D341Med (cell line): ENCODE measurements around the gene RTP3.
"Not testable (repeated sequence)": the region's sequence is repeated elsewhere in the genome, so short reads cannot be mapped to it uniquely, and the experiment has no call there.

Experiments
- DNase-seq: peaks from one replicate; pipeline ENCODE4 v3.0.0; 2012; ENCODE audit warnings: low spot score

The RTP3 gene

DNA sequence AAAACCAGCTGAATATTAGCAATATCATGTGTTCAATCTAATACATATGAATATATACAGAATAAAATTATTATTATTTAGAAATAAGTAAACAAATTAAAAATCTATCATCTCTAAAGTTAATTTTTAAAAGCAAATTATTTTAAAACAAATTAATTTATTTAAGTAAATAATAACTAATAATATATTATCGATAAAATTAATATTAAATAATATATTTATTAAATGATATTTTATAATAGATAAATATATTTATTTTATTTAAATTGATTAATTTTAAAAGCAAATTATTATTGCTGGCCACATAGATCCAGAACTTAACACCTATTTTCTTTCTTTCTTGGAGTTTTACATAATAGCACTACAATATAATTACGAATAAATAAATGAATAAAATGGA, 22.2 kb downstream of the RTP3 start:
- no peak for DNase-seq

DNA sequence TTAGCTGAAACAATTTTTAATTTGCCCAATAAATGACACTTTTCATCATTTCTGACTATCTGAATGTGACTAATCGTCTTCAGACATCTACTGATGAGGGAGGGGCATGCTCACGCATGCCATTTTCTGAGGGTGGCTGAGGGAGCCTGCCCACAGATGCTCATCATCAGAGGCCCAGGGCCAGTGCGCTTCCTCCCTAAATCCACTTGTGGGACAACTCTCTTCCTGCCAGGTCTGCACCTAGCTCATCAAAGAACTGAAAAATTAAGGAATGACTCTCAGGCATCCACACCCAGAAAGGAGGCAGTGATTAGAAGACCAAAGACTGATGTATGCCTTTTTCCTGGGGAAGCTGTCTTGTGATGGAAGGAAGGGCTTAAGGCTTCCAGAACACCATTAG, 22.8 kb downstream of the RTP3 start:
- DNase-seq: no peak

DNA sequence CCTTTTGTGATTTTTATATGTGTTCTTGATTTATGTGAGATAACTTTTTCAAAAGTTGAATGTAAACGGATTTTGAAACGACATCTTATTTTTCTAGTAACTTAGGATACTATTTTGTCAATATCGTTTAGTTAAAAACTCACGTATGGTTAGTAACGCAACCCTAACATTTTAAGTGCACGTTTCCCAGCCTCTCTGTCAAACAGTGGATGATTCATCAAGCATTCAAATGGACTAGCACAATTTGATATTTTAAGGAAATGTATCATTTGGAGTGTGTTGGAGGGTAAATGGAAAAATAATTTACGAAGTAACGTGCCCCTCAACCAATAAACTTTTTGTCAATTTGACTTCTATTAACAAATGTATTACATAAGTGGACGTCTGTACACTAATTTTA, 23.3 kb downstream of the RTP3 start:
- DNase-seq: no peak

DNA sequence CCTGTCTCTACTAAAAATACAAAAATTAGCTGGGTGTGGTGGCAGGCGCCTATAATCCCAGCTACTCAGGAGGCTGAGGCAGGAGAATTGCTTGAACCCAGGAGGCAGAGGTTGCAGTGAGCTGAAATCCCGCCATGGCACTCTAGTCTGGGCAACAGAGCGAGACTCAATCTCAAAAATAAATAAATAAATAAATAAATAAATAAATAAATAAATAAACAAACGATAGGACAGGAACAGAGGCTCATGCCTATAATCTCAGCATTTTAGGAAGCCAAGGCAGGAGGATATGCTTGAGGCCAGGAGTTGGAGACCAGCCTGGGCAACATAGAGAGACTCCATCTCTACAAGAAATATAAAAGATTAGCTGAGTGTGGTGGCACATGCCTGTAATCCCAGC, 24.4 kb downstream of the RTP3 start:
- DNase-seq: not testable (repeated sequence)

DNA sequence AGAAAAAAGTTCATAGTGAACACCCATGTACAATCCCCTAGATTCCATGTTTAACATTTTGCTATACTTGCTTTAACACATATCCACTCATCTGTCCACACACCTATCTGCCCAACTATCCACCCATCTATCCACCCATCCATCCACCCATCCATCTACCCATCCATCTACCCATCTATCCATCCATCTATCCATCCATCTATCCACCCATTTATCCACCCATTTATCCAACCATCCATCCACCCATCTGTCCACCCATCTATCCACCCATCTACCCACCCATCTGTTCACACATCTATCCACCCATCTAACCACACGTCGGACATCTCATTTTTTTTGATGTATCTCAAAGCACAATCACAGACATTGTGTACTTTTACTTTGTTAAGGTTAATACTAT, 25.8 kb downstream of the RTP3 start:
- DNase-seq: no peak

DNA sequence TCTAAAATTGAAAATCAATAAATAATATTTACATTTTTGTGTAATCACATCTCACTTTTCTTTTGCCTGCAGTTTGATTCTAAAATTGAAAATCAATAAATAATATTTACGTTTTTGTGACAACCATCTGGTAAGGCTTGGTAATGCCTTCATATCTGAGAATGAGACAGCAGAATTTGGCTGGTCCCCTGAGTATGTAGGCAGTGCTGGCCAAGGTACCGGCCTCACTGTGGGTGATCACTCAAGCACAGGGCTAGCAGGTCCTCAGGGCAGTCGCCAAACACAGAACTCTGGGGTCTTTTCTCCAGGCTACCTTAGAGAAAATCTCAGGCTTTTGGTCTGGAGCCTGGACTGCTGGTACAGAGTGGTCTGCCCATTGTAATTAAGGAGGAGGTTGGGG, 26.2 kb downstream of the RTP3 start:
- DNase-seq: no peak

DNA sequence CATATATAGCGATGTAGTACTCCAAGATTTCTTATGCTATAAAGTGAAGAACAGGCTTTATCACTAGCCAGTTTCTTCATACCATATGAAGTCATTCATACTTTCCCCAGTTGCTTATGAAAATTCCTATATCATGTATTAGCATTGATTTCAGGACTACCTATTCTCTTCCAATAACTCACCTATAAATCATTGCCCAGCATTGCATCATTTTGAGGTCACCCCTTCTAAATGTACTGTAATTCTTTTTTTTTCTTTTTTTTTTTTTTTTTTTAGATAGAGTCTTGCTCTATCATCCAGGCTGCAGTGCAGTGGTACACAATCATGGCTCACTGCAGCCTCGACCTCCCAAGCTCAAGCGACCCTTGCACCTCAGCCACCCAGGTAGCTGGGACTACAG, 27.1 kb downstream of the RTP3 start:
- DNase-seq: no peak

DNA sequence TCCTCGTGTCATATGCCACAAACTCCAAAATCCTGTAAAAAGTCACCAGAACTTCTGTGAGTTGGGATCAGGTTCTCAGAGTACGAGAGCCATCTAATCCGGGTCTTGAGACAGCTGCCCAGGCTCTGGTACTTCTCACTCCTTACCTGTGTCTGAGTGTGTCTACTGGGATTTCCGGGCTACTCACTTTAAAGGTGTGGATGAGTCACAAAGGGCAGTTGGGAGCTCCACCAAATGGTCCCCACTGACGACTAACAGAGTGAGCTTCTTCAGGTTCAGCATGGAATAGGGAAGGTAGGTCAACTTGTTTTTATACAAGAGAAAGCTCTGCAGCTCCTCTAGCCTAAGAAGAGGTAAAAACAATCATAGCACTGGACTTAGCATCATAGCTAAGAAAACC, 29.5 kb downstream of the RTP3 start:
- DNase-seq: no peak

DNA sequence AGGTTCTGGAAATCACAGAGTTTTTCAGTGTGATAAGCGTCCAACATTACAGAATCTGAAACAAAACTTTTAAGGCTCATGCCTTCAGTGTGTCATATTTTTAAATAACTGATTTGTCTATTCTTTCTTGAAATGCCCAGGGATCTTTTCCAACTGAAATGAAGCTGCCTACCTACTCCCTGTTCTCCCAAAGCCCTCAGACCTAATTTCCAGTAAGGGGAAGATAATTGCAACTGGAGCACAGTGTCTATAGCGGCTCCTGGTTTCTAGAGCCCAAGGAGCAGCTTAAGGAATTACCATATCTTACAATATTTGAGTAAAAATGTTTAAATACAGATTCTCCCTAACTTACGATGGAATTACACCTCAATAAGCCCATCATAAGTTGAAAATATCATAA, 35.3 kb downstream of the RTP3 start:
- no peak for DNase-seq

DNA sequence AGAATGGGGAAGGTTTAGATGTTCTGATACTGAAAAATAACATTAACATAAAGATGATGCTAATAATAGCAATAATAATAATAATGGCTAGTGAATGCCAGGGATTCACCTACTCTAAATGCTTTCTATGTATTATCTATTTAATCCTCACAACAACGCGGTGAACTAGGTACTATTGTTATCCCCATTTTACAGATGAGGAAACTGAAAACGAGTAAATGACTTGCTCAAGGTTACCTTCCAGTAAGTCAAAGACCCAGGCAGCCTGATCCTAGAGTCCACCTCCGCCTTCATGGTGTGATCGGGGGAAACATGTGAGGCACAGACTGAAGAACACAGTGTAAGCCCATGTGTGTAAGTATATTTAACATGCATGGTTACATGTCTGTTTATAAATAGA, 38.0 kb downstream of the RTP3 start:
- no peak for DNase-seq

DNA sequence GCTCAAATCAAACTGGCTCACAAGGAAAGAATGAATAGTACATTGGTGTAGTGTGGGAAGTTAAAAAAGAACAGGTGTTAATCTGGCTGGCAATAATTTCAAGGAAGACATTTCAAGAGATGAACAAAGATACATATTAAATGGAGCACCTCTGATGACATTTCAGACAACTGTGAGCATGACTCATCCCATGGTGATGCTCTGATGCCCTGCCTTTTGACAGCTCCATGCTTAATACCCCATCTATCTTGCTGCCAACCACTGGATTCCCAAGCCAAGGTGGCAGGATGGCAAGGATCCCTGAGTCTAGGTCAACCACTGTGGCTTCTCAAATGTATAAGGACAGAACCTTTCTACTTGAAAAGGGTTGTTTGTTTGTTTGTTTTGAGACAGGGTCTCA, 39.0 kb downstream of the RTP3 start:
- DNase-seq: no peak

DNA sequence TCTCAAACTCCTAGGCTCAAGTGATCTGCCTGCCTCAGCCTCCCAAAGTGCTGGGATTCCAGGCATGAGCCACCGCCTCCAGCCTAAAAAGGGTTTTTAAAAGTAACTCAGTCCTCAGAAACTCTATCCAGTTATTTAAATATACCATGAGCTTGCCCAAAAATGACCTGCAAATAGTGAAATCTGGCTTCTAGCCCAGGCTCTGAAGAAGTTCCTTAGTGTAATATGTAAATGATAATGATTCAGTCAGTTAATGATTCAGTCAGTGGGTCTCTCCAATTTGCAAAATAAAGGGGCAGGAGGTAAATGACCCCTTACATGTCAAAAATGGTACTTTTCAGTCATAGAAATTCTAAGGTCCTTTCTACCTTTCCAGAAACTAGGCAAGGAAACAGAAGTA, 39.5 kb downstream of the RTP3 start:
- DNase-seq: no peak

DNA sequence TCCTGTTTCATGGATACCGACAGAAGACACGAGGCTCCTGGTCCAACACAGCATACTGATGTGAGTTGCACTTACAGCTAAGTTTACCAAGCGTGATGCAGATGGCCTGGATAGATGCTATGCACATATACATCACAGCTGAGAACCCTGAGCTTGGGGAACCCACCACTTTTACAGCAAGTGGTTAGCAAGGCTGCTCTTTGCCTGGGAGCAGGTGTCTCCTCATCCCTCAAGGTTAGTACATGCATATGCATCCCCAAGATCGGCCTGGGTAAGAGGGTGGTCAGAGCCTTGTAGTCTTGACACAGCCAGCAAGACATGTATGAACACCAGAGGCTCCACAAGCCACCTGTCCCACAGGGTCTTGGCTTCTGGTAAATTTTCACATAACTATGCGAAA, 40.0 kb downstream of the RTP3 start:
- DNase-seq: no peak

DNA sequence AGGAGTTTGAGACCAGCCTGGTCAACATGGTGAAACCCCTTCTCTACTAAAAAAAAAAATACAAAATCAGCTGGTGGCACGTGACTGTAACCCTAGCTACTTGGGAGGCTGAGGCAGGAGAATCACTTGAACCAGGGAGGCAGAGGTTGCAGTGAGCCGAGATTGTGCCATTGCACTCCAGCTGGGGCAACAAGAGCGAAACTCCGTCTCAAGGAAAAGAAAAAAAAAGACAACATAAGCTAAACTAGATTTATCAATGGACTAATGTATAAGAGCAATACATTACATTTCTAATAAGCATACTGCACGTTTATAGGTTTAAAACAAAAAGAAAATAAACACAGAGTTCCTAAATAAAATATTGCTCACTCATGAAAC, 40.6 kb downstream of the RTP3 start:
- not testable (repeated sequence) for DNase-seq

DNA sequence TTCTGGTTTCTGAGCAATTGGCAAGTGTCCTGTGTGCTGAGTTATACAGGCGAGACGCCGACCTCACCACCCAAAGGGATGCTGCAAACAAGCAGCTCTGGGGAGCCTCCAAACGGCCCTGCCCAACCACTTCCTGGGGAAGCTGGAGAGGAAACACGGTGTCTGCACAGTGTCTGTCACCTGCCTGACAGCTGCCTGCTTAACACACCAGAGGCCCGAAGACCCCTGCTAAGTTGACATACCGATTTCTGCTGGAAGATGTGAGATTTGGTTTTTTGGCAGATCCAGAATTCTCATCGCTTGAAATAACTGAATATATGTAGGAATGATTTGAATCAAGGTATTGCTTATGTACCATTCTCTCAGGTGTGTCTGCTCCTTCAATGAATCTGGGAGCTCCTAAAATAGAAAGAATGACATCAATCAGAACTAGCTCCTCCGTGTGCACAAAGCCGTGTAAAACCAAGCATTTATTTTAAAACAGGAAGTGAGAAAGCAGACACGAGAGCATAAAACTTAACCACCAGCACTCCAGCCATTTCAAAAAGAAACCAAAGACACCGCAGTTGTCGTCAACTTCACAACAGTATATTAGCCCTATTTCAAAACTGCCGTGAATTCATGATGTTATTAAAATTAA, 41.1 kb downstream of the RTP3 start:
- no peak for DNase-seq

DNA sequence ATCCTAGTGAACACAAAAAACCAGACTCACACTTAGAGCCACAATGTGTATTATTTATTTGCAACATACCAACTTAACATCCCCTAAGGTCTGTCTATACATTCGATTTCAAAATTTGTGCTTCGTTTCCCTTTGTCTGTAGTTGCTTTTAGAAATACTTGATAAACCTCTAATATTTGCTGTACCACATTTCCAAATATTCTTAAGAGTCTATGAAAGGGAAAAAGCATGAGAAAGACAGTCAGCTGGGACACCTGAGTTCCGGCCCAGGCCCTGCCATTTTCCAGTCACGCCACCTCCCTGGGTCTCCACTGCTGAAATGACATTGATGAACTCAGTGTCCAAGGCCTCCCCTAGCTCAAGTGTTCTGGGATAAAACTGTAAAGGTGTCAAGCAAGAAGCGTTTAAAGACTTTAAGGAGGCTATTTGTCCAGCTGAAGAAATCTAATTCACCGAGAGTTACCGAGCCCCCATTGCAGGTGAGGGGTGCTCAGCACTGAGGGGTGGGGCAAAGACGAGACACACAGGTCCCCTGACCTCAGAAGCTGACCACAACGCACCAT, 41.7 kb downstream of the RTP3 start:
- DNase-seq: no peak

DNA sequence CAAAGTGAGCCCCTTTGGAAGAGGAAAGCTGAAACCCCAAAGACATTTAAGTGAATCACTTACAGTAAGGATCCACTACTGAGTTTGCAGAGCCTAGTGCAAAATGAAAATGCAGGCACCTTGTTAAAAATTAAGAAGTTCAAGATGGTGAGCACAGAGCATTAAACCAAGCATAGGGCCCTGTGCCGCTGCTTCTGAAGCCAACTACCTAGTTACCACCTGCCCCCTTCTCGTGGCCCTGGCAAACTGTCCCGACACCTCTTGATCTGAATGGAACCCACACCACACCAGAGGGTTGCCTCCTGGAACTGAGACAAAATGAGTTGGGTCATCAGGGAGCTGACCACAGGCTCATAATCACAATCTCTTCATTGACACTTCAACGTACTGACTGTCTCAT, 42.8 kb downstream of the RTP3 start:
- DNase-seq: no peak

DNA sequence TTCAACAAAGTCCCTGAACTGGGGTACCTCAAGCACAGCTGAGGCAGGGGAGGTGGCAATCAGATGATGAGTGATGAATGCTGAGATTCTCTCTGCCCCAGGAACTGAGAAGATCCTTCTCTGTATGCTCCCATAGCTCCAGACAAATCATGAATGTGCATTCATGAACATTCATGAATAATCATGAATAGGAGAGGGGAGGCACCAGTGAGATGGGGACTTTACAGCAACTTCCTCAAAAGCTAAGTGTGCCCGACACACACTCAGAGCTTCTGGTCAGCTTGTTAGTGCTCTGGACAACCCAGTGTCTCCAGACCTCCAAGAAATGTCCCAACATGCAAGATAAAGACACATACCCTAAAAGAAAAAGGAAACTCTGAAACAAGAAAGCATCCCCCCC, 44.1 kb downstream of the RTP3 start:
- DNase-seq: no peak

DNA sequence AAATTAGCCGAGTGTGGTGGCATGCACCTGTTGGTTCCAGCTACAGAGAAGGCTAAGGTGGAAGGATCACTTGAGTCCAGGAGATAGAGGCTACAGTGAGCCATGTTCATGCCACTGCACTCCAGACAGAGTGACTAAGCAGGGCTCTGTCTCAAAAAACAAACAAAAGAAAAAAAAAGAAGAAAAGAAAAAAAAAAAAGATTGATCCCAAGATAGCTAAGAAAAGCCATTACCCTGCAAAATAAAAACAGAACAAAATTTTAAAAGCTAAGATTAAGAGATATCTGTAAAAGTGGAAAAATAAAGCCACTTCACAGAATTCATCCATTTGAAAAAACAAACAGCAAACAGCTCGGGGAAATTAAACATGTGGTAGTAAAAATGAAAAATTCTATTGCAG, 44.6 kb downstream of the RTP3 start:
- DNase-seq: no peak

DNA sequence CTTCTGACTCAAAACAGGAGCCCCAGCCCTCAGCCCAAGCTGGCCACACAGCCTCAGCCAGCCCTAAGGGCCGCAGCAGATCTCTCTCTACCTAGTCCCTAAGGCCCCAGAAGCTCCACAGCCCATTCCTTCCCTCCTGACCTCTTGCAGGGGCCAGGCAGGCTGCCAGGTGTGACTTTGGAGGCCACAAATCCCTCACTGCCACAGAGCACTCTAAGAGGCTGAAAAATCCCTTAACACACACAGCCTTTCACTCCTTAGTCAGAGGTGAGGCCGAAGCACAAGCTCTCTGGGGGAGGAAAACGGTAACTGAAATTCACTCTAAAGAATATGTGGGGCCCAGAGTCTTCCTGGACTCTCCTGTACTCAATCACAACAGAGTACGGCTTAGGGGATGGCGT, 45.0 kb downstream of the RTP3 start:
- DNase-seq: no peak

DNA sequence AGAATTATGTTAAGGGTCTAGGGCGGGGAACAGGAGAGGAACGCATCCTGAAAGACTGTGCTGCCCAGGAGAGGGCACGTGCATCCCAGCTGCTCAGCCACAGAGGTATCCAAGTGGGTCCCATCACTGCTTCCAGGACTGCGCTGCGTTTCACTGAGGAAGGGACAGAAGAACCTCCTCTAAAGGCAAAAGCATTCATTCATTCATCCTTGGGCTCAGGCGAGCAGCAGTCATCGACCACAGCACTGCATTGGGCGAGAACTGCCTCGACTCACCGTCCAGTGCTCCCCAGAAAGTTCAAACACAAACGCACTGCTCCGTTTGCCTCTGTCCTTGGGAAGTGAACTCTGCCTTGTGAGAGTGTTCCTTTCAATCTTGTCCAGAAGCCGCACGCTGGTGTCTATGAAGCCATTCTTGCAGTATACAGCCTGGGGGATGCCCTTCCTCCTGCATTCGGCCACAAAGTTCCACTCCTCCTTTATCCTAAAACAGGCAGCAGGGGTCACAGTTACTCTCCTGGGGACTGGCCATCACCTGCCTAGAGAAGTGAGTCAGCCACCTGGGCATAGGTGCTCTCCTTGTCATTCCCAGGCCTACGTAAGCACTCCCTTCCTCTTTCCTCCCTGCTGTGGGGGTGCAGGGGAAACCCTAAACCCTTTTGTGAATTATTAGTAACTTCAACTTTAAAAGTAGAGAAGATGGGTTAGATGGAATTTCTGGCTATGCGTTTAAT, 47.2 kb downstream of the RTP3 start:
- no peak for DNase-seq

DNA sequence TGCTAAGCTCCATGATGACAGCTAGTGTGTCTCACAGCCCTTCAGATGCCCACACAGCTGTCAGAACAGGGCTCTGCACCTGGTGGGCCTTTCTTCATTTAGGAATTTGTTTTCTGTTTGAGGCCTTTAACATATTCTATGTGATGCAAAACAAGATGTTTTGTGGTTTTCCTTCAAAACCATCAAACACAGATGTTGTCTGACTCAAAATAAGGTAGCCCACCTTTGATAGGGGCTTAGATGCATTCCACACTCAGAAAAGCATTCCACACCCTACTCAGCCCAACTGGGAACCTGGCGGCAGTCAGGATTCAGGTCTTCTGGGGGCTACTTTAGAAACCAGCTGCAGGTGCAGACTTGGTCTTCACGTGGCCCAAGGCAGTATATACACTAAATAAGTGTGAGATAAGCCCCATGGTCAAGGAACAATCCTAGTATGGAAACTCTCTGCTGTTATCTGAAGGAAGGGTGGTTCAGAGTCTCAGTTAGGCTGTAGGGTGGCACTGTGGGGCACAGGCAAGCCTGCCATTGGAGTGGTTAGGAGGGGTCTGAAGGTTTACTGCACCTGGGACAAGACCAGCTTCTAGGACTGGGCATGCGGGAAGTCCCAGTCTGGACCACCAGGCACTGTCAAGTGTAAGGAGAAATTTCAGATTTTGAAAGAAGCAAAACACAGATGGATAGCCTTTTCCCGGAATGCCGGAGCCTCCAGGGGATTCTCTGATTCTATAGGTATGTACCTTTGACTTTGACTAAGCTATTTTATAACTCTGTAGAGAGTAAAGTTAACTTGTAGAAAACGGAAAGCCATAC, 48.2 kb downstream of the RTP3 start:
- DNase-seq: no peak

DNA sequence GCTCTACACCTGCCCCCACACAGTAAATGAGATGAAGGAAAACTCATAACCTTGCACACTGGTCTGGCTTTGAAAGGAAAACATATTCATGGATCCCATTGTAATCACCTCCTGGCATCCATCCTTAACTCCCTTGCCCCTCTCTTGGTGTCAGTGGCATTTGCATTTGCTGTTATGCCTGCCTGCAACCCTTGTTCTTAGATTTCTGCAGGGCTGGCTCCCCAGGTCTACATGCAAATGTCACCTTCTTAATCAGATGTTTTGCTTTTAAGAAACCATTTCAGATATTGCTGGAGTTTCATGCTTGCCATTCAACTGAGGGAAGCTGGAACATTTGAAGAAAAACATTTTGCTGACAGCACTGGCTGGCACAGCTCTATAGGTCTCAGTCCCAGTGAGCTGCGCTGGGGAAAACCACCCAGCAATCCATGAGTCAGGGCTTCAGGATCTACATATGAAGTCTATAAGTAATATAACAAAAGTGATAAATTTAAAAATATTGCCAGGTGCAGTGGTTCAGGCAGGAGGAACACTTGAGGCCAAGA, 49.2 kb downstream of the RTP3 start:
- no peak for DNase-seq
